Activated CD4-positive, CD25-positive, alpha-beta regulatory T cell treated with anti-CD3 and anti-CD28 coated beads, Interleukin-2, amount 50 U/mL, for 16 hours (primary cell): ENCODE measurements around the gene SMTNL2.
A peak's percentile ranks its signal among the peaks of the same experiment; 100 is the strongest.

Source experiments
- DNase-seq: peaks from one replicate; pipeline ENCODE4 v3.0.0-alpha.2; 2020; ENCODE audit warnings: low read depth, low spot score

The SMTNL2 gene

GRCh38 chr17:4545217-4545951 is 38.9 kb upstream of the SMTNL2 start:
- DNase-seq, result no peak

DNA sequence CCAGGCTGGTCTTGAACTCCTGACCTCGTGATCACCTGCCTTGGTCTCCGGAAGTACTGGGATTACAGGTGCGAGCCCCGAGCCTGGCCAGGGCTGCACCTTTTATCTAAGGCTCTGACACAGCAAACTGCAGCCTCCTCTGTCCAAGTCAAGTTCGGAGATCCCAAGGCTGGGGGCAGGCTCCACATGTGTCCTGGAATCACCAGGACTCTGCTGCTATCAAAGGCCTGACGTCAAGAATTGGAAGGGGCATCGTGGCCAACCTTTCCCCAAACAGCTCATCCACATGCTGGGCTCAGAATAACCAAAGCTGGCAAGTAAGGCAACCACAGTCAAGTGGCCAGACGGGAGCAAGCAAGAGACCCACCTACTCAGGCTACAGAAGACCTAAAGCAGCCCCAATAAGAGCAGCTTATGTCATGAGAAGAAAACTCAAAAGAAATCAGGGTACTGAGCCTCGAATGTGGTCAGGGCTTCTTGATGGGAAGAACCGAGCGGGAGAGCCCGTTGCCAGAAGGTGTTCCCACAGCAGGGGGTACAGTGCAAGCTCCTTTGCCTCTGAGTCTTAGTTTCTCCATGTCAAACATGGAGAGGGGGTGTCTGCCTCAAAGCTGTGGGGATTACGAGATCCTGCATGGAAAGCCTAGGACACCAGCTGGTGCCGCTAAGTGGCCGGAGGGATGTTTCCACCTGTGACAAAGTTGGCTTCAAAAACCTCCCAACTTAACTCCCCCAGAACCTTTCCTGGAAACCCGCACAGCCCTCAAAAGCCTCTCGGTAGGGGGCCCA is 37.0 kb upstream of the SMTNL2 start:
- no peak for DNase-seq

DNA sequence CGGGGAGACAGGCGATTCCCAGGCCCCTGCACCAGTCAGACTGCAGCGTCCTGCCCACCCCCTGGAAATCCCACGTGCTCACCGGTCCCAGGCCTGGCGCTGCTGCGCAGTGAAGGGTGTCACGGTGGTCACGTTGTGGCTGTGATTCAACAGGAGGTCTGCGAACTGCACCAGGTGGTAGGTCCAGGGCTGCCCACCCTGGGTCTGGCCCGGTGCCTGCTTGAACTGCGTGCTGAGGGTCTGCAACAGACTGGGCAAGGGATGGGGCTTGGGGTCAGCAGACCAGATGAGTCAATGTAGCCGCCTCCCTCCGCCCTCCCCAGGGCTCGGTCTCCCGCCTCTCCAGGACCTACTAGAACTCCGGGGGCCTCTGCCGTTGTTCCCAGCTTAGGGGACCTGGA is 36.3 kb upstream of the SMTNL2 start:
- no peak for DNase-seq

DNA sequence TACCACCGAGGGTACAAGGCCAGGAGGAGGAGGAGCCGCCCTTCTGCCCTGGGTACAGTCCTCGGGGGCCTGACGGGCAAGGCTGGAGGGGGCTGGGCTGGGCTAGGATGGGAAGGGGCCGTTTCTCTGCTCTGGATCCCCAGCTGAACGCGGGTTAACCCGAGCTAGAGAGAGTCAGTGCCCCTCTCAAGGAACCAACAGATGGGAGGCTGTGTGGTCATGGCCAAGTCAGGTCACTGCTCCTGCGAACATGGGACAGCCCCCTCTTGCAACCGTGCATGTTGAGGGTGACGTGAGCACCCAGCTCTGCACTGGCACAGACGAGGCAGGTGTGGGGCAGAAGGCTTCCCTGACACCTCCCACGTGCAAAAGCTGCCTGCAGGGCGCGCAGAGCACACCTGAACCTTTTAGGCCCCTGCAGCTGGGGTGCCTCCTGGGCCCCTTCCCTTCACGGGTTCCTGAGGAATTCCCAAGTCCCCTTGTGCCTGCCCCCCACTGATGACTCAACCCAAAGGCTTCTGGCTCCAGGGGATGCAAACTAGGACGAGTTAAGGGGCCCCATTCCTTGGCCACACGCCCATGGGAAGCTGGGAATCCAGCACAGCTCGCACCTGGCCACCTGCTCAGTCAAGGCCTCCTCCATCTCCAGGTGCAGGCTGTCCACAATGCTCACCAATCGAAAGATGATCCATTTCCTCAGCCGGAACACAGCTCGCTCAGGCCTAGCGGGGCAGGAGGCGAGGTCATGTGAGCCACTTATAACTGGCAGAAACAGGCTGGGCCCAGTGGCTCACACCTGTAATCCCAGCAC is 35.4 kb upstream of the SMTNL2 start:
- no peak for DNase-seq

DNA sequence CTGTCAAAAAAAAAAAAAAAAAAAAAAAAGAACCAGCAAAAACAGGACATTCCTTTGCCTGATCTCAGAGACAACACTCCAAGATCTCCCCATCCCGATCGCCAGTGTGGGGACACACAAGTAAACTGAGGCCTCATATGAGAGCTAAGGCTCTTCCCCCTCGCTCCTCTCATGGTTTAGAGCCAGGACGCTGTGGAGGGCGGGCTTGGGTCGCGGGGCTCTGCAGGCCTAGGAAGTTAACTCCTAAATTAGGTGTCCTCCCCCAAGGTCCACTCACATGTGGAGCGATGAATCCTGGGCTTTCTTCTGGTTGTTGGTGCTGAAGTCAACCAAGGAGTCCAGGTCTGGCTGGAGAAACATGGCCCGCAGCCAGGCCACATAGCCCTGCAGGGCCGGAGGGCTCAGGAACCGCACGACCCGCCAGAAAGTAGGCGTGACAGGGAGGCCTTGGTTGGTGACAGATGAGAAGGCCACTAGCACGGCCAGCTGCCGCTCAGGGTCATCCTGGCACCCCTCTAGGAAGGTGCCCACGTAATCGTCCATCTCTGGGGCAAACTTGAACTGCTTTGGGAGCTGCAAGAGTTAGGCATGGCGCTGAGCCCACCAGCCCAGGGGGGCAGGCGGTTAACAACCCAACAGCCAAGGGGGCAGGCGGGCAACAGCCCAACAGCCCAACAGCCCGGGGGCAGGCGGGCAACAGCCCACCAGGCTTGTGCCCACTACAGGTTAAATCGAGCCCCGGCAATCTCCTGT is 34.4 kb upstream of the SMTNL2 start:
- DNase-seq, result no peak

DNA sequence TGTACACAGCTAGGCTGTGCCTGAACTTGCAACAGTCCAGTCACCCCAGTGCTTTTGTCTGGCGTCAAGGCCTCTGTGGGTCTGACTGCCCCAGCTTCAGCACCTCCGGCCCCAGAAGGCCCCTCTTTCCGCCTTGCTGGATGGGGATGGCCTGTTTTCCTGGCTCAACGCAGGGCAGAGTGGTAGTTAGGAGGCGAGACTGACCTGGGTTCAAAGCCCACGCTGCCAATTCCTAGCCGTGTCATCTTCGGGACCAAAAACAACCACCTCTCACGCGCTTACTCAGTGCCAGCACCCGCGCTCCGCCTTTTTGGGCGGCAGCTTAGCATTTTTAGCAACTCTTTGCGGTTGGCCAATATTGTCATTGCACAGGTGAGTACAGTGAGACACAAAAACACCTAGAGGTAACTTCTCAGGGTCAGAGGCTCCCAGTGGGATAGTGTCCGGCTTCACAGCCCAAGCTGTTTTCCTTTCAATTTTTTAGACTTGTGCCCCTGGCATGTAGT is 33.7 kb upstream of the SMTNL2 start:
- DNase-seq, result no peak

- DNase-seq, result no peak
Observed at GRCh38 chr17:4551141-4551540, 33.2 kb upstream of the SMTNL2 start.

DNA sequence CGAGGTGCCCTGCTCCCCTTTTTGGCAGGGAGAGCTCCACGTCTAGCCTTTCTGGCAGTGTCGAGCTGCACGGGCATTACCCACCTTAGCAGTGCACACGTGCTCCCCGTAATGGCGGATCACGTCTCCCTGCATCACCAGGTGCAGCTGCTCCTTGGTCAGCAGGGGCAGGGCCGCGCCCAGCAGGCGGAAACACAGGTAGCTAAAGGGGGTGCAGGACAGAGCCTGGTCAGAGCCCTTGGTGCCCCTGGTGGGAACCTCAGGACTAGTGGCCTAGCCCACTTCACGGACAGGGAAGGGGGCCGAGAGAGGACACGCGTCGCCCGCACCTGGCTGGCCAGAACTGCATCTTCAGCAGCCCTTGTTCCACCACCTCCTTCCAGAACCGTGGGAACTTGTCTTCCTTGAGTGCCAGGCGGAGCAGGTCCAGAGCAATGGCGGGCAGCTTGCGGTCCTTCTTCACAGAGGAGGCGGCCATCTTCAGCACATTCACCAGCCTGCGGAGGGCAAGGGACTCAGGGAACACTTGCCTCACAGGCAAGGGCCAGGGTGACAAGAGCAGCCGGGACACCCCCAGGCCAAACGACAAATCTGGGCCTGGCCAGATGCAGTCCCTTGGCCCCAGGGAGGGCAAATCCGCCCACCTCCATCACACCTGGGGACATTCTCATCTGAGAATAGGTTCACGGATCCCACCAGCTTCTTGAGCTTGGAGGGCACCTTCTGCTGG is 32.4 kb upstream of the SMTNL2 start:
- DNase-seq, result no peak

GRCh38 chr17:4553669-4554068 is 30.7 kb upstream of the SMTNL2 start:
- no peak for DNase-seq

GRCh38 chr17:4554441-4554996 is 29.8 kb upstream of the SMTNL2 start:
- DNase-seq, result no peak

DNA sequence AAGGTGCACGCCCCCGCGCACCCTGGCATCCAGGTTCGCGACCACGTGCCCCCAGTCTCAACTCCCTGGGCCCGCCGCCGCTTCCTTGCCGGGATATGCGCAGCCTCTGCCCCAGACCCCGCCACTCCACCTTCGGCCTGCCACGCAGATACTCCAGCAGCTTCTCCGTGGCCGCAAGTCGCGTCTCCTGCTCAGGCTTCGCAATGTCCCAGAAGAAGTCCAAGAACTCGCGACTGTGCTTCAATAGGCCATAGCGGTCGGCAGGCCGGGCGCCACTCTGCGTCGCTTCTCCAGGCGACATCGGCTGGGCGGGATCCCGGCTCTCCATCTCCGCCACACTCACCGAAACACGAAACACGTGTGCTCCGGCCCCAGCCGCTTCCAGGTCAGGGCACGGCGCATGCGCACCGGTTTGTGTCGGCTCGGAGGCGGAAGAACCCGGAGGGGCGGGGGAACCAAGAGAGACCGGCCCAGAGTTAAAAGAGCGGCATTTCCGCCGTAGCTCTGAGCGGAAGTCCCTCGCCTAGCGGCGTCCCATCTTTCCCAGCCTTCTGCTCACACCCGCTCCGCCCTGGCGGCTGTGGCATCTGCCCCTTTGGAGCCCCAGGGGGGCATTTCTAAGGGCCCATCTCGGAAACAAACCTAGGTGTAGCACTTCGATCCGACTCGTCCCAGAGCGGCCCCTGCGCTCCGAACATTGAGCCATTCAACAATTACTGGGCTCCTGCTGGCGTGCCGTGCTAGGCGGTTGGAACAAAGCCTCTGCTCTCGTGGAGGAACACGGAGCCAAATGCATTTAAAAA is 29.1 kb upstream of the SMTNL2 start, which contains the start of gene MYBBP1A:
TSS of gene MYBBP1A (minus strand) at position 388 of the 803 bp plus-strand sequence. CDS start at position 328, 60 bp downstream.
- DNase-seq, result peak; percentile 89

DNA sequence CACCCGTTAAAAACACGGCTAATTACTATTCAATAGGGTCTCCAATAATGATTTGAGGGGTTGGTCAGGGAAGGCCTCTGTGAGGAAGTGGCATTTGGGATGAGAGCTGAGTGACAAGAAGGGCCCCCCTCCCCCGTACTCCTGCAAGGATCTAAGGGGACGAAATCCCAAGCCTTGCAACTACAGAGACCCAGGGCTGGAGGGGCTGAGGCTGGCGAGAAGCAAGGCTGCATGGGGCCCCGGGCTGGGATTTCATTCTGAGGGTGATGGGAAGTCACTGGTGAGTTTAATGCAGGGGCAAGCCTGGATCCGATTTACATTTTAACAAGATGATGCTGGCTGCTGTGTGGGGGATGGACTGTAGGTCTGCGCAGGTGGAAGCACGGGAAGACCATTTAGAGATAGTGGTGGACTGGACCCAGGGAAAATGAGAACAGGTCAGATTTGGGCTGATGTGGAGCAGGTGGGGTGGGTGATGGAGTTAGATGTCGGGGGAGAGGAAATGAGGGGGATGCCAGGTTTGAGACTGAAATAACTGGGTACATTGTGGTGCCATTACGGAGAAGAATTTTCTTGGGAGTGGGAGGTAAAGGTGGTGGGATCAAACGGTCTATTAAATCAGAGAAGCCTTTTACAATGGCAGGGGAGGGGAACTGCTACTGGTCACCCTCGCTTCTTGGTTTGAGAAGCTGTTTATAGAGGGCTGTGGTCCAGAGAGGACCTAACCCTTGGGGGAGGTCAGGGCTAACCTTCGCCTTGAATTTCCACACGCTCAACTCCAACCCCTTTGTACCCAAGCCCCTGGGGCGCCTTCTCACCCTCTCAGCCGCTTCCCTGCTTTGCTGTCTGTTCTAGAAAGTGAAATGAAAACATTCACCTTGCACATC is 28.2 kb upstream of the SMTNL2 start:
- no peak for DNase-seq

GRCh38 chr17:4556996-4557395 is 27.3 kb upstream of the SMTNL2 start:
- DNase-seq, result no peak

- no peak for DNase-seq
Observed at GRCh38 chr17:4557626-4558346, 26.5 kb upstream of the SMTNL2 start.

DNA sequence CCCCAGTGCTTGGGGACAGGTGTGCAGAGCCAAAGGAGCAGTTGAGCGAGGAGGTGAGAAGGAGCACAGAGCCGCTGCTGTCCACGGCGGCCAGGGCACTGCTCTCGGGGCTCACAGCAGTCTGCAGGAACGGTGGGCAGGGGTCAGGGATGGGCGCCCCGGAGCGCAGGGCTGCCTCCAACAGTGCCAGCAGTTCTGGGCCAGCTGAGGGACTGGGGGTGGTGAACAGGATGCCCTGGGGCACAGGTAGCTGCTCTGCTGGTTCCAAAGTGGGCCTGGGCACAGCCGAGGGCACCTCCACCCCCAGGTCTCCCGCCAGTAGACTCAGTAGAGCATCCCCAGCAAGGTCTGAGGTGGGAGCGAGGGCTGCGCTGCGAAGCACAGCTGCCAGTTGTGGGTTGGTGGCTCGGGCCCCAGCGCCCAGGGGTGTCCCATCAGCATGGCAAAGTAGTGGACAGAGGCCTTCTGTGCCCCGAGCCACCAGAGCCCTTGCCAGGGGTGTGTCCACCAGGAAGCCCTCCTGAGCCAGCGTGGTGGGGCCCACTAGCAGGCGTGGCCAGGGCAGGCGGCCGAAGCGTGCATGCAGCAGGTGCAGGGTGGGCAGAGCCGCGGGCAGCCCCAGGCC is 25.9 kb upstream of the SMTNL2 start:
- no peak for DNase-seq

- DNase-seq, result no peak
Observed at GRCh38 chr17:4559139-4559791, 25.1 kb upstream of the SMTNL2 start.

DNA sequence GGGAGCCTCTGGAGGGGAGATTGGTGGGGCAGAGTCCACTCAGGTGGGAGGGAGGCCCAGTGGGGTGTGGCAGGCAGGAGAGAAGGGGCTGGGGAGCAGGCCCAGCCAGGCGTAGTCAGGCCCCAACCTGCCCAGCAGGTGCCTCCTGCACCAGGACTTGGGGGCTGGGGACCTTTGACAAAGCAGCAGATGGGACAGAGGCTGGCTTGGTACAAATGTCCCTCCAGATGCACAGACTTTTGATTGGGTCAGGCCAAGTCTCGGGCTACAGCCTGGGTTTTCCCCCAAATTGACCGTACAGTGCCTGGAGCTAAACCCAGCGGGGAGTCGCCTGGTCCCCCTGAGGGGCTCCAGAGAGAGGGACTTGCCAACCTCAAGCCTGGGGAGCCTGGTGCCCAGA is 24.4 kb upstream of the SMTNL2 start:
- no peak for DNase-seq
